HG03354 (cell line): ENCODE data around the gene DNAJC8.

Experiments
- ATAC-seq: cut with Tn5 transposase; IDR thresholded peaks from one replicate; pipeline ENCODE4 v1.9.1; 2021; ENCODE audit warnings: mild to moderate bottlenecking; ENCODE audit not compliant: unreplicated experiment, poor library complexity, severe bottlenecking

DNAJC8 gene

GRCh38 chr1:28209700-28210099 is 23.1 kb downstream of the DNAJC8 start:
- ATAC-seq: no peak

- ATAC-seq: no peak
Observed at GRCh38 chr1:28208818-28209441, 23.9 kb downstream of the DNAJC8 start.

- ATAC-seq: no peak
Observed at GRCh38 chr1:28205243-28205642, 27.6 kb downstream of the DNAJC8 start.

- ATAC-seq: no peak
Observed at GRCh38 chr1:28200234-28200873, 32.5 kb downstream of the DNAJC8 start.

- ATAC-seq: peak; percentile 82
Observed at GRCh38 chr1:28199328-28200233, 33.2 kb downstream of the DNAJC8 start.

GRCh38 chr1:28197682-28198415 is 35.0 kb downstream of the DNAJC8 start:
- ATAC-seq: no peak

GRCh38 chr1:28196330-28196729 is 36.5 kb downstream of the DNAJC8 start:
- ATAC-seq: no peak

GRCh38 chr1:28195780-28196179 is 37.0 kb downstream of the DNAJC8 start:
- ATAC-seq: no peak

- no peak for ATAC-seq
Observed at GRCh38 chr1:28194326-28195035, 38.3 kb downstream of the DNAJC8 start.

GRCh38 chr1:28193701-28194161 is 39.1 kb downstream of the DNAJC8 start:
- ATAC-seq: no peak

GRCh38 chr1:28190996-28191645 is 41.7 kb downstream of the DNAJC8 start:
- no peak for ATAC-seq

- no peak for ATAC-seq
Observed at GRCh38 chr1:28190337-28190979, 42.4 kb downstream of the DNAJC8 start.

- ATAC-seq: no peak
Observed at GRCh38 chr1:28185071-28185470, 47.8 kb downstream of the DNAJC8 start.

GRCh38 chr1:28180306-28181305 is 52.2 kb downstream of the DNAJC8 start:
- ATAC-seq: no peak

- ATAC-seq: no peak
Observed at GRCh38 chr1:28178690-28179485, 53.9 kb downstream of the DNAJC8 start.
